GM18951 (cell line): ENCODE measurements around the gene TBXAS1.

ENCODE experiments used
- POLR2A ChIP-seq: IDR thresholded peaks from 4 replicates; pipeline ENCODE4 v1.6.1; 2011; ENCODE audit warnings: mild to moderate bottlenecking; ENCODE audit not compliant: insufficient read length, insufficient read depth; ENCODE audit errors: extremely low read depth
- in situ Hi-C: fragments of 300-500 bp; cut with MboI; formaldehyde crosslinking; loops from one replicate; pipeline ENCODE4 v1.12.0; 2022; ENCODE audit warnings: low sequenced_read_pairs, mixed read lengths, inconsistent platforms; ENCODE audit not compliant: unreplicated experiment

Gene TBXAS1

DNA sequence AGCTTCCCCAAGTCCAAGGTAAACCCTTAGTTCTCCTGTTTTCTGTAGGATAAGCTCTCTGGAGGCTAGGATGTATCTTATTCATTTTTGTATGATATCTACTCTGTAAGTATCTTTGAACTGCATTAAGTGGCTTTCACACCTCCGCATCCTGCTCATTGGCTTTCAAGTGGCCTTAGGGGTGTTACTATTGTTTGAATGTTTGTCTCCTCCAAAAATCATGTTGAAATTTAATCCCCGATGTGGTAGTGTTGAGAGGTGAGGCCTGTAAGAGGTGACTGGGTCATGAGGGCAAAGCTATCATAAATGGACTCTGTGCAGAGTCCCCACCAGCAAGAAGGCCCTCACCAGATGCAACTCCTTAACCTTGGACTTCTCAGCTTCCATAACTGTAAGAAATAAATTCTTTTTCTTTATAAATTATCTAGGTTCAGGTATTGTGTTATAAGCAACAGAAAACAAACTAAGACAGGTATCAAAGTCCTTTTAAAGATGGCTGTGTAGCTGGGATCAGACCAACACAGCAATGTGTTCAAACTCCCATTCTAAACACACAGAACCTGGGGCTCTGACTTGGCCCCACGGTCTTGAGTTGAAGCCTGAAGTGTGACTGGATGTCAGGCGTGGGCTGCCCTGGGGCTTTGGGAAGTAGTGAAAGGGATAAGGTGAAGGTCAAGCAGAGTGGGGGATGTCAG is 25.9 kb downstream of the TBXAS1 start:
- in situ Hi-C loops = no loop called here
- no peak for TF ChIP-seq POLR2A

DNA sequence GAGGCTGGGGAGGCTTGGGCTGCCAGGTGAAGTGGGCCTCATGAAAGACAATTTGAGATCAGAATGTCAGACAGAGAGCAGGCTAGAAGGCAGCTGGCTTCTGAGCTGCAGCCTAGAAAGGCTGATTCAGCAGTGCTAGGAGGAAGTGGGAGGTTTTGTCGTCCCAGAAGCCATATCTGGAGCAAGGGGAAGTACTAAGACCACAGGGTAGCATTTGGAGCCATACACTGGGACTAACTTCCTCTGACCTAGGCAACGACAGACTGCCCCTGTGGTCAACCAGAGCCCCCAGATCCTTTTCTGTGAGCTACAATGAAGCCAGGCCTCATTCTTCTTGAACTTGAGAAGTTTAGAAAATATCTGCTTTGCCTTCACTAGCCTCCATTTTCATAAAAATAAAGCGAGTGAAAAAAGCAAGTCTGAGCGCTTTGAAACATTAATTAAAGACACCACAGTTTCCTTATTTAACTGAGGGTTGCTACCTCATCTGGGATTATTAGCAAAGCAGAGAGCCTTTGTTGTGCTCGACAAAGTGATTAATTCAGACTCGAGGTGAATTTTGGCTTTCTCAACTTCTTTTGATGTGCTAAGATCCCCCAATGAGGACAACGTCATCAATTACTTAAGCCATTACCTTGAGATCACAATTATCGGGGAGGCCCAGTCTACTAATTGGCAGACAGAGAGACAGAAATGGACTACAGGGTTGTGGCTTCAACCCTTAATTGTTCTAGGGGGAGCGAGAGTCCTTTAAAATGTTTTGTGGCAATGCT is 26.6 kb downstream of the TBXAS1 start:
- TF ChIP-seq POLR2A = no peak
- in situ Hi-C loops = no loop called here

DNA sequence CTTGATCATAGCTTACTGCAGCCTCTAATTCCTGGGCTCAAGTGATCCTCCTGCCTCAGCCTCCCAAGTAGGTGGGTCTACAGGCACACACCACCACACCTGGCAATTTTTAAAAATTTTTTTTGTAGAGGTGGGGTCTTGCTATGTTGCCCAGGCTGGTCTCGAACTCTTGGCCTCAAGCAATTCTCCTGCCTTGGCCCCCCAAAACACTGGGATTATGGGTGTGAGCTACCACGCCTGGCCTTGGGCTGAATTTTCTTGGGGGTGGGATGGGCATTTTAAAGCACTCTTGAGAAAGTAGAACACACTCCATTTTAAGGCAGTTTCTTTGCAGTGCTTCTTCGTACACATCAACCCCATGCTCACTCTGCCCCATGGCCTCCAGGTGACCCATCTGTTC is 28.7 kb downstream of the TBXAS1 start:
- in situ Hi-C loops = no loop called here
- no peak for TF ChIP-seq POLR2A

DNA sequence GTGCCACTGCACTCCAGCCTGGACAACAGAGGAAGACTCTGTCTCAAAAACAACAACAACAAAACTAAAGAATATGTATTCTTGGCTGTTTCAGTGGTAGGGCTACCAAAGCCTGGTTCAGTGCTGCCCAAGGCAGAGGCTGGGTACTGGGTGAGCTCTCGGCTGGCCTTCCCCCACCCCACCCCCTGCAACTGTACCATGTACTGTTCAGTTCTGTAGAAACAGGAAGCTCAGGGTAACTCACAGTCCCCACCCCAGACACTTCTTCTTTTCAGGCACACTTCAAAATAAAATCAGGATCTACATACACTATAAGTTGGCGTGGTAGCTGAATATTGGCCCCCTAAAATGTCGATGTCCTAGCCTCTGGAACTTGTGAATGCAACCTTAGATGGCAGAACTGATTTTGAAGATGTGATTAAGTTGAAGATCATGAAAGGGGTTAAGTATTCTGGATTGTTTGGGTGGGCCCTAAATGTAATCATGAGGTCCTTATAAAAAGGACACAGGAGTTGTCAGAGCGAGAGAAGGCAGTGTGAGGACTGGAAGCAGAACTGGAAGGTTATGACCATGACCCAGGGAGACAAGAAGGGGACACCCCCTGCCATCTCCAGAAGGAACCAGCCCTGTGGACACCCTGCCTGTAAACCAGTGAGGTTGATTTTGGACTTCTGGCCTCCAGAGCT is 31.2 kb downstream of the TBXAS1 start:
- TF ChIP-seq POLR2A = no peak
- in situ Hi-C loops = no loop called here

DNA sequence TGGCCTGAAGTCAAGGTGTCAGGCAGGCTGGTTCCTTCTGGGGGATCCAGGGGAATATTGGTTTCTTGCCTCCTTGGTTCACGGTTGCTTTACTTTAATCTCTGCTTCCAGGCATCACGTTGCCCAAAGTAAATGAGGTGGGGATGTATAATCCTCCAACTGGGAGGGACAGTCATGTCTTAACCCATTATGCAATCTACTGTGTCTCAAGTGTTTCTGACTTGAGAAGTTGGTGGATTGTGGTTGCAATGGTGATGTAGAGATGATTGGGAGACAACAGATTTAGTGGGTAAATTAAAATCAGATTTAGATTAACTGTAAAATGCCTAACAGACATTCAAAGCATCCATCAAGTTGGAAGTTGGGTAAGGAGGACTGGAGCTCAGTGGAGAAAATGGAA is 32.7 kb downstream of the TBXAS1 start:
- in situ Hi-C loops = no loop called here
- no peak for TF ChIP-seq POLR2A

DNA sequence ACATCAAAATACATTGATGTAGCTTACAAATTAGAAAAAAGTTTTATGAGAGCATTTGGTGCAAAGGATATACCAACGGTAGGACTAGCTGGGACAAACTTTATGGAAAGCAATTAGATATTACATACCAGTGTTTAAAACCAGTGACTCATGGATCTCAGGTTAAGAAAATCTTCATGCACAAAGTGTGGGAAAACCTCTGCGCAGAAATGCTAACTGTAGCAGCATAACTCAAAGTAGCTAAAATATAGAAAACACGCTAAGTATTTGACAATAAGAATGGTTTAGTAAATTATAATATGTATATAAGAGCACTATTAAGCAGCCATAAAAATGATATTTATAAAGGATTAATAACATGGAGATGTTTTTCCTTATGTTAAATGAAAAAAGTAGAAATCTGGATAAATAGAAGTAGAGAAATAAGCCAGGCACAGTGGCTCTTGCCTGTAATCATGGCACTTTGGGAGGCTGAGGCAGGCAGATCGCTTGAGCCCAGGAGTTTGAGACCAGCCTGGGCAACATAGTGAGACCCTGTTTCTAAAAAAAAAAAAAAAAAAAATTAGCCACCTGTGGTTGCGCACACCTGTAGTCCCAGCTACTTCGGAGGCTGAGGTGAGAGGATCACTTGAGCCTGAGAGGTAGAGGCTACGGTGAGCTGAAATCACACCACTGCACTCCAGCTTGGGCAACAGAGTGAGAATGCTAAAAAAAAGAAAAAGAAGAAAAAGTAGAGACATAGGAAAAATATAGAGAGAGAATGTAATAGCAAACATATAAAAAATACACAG is 37.2 kb downstream of the TBXAS1 start:
- in situ Hi-C loops = no loop called here

DNA sequence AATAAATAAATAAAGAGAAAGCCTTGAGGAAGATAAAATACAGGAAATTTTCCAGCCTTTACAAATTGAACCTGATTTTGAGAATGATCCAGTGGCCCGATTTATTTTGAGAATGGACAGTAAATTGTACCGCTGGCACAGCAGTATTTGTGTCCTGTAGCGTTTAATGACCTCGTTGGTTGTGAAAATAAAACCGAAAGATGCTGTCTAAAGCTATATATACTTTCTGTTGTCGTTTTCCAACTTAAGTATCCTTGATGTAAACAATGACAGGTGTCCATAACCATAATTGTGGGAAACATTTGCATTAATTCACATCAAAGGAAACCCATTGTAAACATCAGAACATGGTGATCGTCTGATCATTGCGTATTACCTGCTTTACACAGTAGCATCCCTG is 38.8 kb downstream of the TBXAS1 start:
- no peak for TF ChIP-seq POLR2A
- in situ Hi-C loops = no loop called here

More for the DNA sequence above, 37.2 kb downstream of the TBXAS1 start:
- TF ChIP-seq POLR2A = no peak

DNA sequence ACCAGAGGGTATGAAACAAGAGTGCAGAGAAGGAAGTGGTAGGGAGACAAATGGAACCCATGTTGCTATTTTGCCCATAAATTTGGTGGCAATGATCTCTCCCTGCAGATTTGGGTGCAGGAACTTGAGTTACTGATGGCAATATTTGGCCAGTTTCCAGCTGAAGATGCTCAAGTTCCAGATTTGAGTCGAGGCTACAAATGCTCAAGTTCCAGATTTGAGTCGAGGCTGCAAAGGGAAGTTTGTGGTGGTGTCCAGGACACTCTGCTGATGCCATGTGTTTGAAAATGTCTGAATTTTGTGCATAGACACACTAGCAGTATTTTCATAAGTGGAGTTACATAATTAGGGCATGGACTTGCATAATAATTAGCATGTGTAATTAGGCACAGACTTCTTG is 40.8 kb downstream of the TBXAS1 start:
- in situ Hi-C loops = no loop called here
- no peak for TF ChIP-seq POLR2A

DNA sequence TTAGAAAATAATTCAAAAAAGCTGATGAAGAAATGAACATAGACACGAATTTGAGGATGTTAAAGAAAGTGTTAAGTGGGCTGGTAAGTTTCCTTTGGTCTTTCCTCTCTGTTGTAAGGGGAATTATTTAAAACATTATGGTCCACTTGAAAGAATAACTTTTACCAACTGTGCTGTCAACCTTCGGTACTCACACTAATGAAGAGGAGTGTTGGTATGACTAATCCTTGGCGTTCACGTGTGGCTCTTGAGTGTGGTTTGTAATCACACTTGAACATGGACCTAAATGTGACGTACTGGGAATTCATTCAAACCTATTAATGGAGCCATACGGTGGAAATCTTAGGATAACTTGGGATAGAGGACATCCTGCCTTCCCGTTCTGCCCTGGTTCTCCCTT is 41.3 kb downstream of the TBXAS1 start:
- TF ChIP-seq POLR2A = no peak
- in situ Hi-C loops = no loop called here

DNA sequence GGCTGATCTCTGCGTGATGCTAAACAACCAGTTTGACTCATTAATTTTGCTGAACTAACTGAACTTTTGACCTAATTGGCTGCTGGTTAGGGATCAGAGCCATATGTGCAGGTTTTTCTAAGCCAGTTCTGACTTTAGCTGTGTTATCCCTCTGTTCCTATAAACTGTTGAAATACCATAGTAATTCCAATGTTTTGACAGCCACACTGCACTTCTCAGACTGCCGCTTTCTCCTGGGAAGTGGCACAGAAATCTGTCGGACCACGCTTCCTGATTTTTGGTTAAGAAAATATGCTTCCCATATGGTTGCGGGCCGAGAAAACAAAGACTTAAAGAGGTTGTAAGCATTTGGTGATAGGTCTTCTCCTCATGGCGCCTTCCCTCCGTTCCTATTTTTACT is 42.3 kb downstream of the TBXAS1 start:
- no peak for TF ChIP-seq POLR2A
- in situ Hi-C loops = no loop called here

DNA sequence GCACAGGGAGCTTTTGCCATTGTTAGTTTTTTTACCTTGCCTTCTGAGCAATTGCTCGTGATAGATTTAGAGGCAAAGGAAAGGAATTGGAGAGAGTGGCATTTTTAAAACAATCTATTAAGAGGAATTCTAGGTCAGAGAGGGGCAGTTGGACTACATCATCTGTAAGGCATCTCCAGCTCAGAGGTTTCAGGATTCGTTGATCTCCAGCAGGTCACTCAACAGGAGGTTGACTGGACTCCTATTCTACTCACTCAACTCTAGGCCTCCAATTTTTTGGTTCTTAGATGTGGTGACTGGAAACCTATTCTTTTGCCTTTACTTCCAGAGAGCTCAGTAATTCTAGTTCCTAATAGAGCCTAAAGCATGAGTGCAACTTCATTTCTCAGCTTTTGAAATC is 42.8 kb downstream of the TBXAS1 start:
- in situ Hi-C loops = no loop called here
- no peak for TF ChIP-seq POLR2A

DNA sequence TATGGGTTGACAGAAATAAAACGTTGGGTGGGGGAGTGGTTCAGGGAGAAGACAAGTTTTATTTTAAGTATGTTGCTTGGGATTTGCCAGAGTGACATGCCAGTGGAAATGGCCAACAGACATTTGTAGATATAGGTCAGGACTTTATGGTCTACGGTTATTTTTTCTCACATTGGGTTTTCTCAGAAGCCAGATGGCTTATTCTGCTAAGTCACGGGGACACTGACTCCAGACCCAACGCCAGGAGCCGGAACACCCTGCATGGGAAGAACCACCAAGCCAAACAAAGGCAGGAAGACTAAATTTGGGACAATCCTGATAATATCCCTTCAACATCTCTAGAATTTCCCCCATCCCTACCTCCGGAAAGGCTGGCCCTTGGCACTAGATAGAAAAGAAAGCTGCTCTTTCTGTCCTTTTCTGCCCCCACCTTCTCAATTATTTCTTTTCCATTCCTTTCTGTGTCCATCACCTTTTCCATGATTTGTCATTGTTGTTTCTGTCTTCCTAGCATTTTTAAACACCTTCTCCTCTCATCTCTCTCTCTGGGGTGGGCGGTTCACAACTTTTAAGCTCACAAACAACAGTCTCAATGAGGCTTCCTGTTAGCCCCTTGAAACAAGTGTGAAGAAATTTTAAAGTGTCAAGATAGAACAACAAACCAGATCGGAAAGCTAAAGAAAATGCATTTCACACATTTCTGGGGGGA is 44.7 kb downstream of the TBXAS1 start:
- in situ Hi-C loops = no loop called here
- TF ChIP-seq POLR2A = no peak

DNA sequence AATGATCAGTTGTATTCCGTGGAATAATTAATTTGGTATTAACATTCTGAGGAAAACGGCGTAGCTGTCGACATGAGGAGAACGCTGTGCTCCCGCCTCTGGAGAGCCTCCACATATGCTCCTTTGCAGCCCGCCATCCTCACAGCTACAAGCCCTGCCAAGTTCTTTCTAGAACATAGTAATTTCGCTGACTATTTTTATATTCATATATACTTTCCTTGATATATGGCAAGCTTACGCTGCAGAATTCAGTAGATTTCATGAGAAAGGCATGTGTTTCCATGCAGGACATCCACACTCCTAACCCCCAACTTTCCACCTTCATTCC is 45.2 kb downstream of the TBXAS1 start:
- in situ Hi-C loops = no loop called here
- TF ChIP-seq POLR2A = no peak

DNA sequence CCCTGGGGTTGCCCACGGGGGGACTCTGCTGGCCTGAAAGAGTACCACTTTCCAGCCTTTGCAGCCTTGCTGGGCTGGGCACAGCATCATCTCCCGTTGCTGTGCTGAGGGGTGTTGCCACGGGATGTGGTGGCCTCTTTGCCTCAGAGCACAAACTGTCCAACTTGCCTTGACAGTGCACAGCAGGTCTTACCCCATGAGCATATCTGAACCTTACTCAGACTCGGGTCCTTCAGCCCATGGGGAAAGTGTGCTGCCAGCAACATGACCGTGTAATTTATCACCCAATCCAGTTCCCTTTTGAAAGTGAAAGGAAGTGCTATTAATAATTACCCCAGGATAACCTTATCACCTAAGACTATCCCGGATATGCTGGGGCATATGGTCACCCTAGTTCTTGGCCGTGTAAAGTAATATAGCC is 46.8 kb downstream of the TBXAS1 start:
- in situ Hi-C loops = no loop called here
- no peak for TF ChIP-seq POLR2A
